GM18867 (cell line): ENCODE measurements around the gene TIGD6.
"Not testable (repeated sequence)": the region's sequence is repeated elsewhere in the genome, so short reads cannot be mapped to it uniquely, and the experiment has no call there.

Experiments
- ATAC-seq: cut with Tn5 transposase; IDR thresholded peaks from one replicate; pipeline ENCODE4 v1.9.1; 2021; ENCODE audit warnings: mild to moderate bottlenecking, moderate library complexity; ENCODE audit not compliant: unreplicated experiment

The TIGD6 gene

GRCh38 chr5:149943177-149943949, 57.1 kb downstream of the TIGD6 start:
- ATAC-seq = not testable (repeated sequence)
